Measurements from ENCODE around the gene KLB. TPM values are rescaled to one million over a fixed set of nuclear protein-coding genes. Genes with fewer than 3 reads are reported as not detected.
"Not testable (repeated sequence)": the region's sequence is repeated elsewhere in the genome, so short reads cannot be mapped to it uniquely, and the experiment has no call there.

The KLB gene
- total RNA-seq, 2 experiments from 2014 or later, result not detected

- CTCF ChIA-PET, result no interaction called here
- POLR2A ChIA-PET, result no interaction called here
Observed at GRCh38 chr4:39415678-39416283, 9.1 kb downstream of the KLB start.

- CTCF ChIA-PET, result no interaction called here
- POLR2A ChIA-PET, result no interaction called here
Observed at GRCh38 chr4:39422247-39422646, 15.5 kb downstream of the KLB start.

- POLR2A ChIA-PET, CTCF ChIA-PET: not testable (repeated sequence)
Observed at GRCh38 chr4:39425297-39425696, 18.6 kb downstream of the KLB start.

- CTCF ChIA-PET, result interaction anchor here (0.7 kb wide), 1 partner anchor 249 kb away, joined by 3 read pairs; no protein-coding TSS in a partner anchor
- POLR2A ChIA-PET, result no interaction called here
Observed at GRCh38 chr4:39426728-39427127, 20.0 kb downstream of the KLB start.

GRCh38 chr4:39427520-39428114, 20.9 kb downstream of the KLB start:
- POLR2A ChIA-PET, result no interaction called here
- CTCF ChIA-PET, result interaction anchor here (0.7 kb wide), 1 partner anchor 248 kb away, joined by 3 read pairs; no protein-coding TSS in a partner anchor

GRCh38 chr4:39429476-39430334, 23.0 kb downstream of the KLB start:
- ChIA-PET POLR2A (no interaction called here), CTCF (interaction anchor here (0.6 to 1.1 kb wide), 3 partner anchors 24 to 218 kb away, joined by 3 to 4 read pairs (median 4); no protein-coding TSS in a partner anchor)

- ChIA-PET POLR2A (interaction anchor here (0.6 kb wide), 1 partner anchor 65 kb away, joined by 8 read pairs; no protein-coding TSS in a partner anchor), CTCF (no interaction called here)
Observed at GRCh38 chr4:39433878-39434492, 27.3 kb downstream of the KLB start.

GRCh38 chr4:39435659-39436563, 29.2 kb downstream of the KLB start:
- POLR2A ChIA-PET, result no interaction called here
- CTCF ChIA-PET, result no interaction called here

GRCh38 chr4:39441593-39441992, 34.9 kb downstream of the KLB start:
- ChIA-PET CTCF (no interaction called here), POLR2A (no interaction called here)

GRCh38 chr4:39442998-39443397, 36.3 kb downstream of the KLB start:
- POLR2A ChIA-PET, result no interaction called here
- CTCF ChIA-PET, result interaction anchor here (0.6 to 0.7 kb wide), 2 partner anchors 23 to 129 kb away, joined by 3 to 4 read pairs; no protein-coding TSS in a partner anchor

GRCh38 chr4:39446483-39446841, 39.7 kb downstream of the KLB start:
- POLR2A ChIA-PET, result interaction anchor here (3.0 kb wide), 1 partner anchor 12 kb away, joined by 10 read pairs; the partner anchor contains the start of genes LIAS and RPL9

GRCh38 chr4:39446842-39447573, 40.3 kb downstream of the KLB start:
- ChIA-PET POLR2A (interaction anchor here (3.0 kb wide), 1 partner anchor 12 kb away, joined by 10 read pairs; the partner anchor contains the start of genes LIAS and RPL9), CTCF (interaction anchor here (1.3 kb wide), 1 partner anchor 12 kb away, joined by 3 read pairs; the partner anchor contains the start of genes LIAS and RPL9)

More at GRCh38 chr4:39446483-39446841, 39.7 kb downstream of the KLB start:
- CTCF ChIA-PET, result no interaction called here

GRCh38 chr4:39450618-39451017, 43.9 kb downstream of the KLB start:
- POLR2A ChIA-PET, result interaction anchor here (0.6 to 0.7 kb wide), 4 partner anchors 130 to 958 kb away, joined by 3 to 7 read pairs (median 4); no protein-coding TSS in a partner anchor
- CTCF ChIA-PET, result interaction anchor here (0.7 kb wide), 1 partner anchor 688 kb away, joined by 3 read pairs; no protein-coding TSS in a partner anchor

GRCh38 chr4:39451423-39452023, 44.8 kb downstream of the KLB start:
- ChIA-PET CTCF (interaction anchor here (0.7 kb wide), 1 partner anchor 689 kb away, joined by 3 read pairs; no protein-coding TSS in a partner anchor), POLR2A (interaction anchor here (0.6 to 0.9 kb wide), 5 partner anchors 13 to 391 kb away, joined by 3 to 7 read pairs (median 4); no protein-coding TSS in a partner anchor)

- POLR2A ChIA-PET, result interaction anchor here (0.5 to 0.9 kb wide), 2 partner anchors 14 to 250 kb away, joined by 3 to 6 read pairs; no protein-coding TSS in a partner anchor
- CTCF ChIA-PET, result no interaction called here
Observed at GRCh38 chr4:39452153-39452859, 45.6 kb downstream of the KLB start.

- POLR2A ChIA-PET, result interaction anchor here (0.5 kb wide), 1 partner anchor 249 kb away, joined by 6 read pairs; no protein-coding TSS in a partner anchor
- CTCF ChIA-PET, result interaction anchor here (0.7 kb wide), 1 partner anchor 23 kb away, joined by 3 read pairs; no protein-coding TSS in a partner anchor
Observed at GRCh38 chr4:39452860-39453587, 46.3 kb downstream of the KLB start.
